ENCODE data around the gene PPP1R3A.
"Not testable (repeated sequence)": the region's sequence is repeated elsewhere in the genome, so short reads cannot be mapped to it uniquely, and the experiment has no call there.

The PPP1R3A gene

DNA sequence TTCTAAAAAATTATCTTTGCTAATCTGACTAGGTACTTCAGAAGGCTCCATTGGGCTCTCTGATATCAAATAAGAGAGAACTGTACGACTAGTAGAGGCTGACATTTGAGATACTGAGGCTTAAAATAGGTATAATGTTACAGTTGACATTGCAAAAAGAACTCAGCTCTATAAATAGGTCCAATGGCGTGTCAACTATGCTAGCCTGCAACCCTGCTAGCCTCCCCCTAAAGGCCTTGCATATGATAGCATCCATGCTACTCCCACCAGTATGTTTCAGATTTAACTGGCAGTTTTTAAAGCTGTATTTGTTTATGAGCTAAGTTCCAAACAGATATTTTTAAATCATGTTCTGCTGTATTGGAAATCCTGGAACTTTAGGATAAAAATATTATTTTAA, at the start of gene PPP1R3A:
TSS of gene PPP1R3A (minus strand) at position 64 of the 400 bp plus-strand sequence. CDS start at position 51, 13 bp downstream.
- Histone ChIP-seq H3K4me1 (ENCODE audit: control insufficient read depth, insufficient read depth, low read length) (no peaks in the 10 kb centered on the region), H3K27me3 (ENCODE audit: control insufficient read depth, insufficient read depth, low read length) (no peaks in the 10 kb centered on the region), H3K9ac (ENCODE audit: low read depth, low read length) (no peak within 1 kb of the TSS), H3K9me3 (ENCODE audit: control insufficient read depth, insufficient read depth, low read length) (no peaks in the 10 kb centered on the region), H3K36me3 (ENCODE audit: control insufficient read depth, insufficient read depth, low read length) (no peaks in the 10 kb centered on the region), H3K4me3 (ENCODE audit: low read depth, low read length) (no peak within 1 kb of the TSS), H3K27ac (ENCODE audit: low read depth, low read length) (no peak within 1 kb of the TSS)

DNA sequence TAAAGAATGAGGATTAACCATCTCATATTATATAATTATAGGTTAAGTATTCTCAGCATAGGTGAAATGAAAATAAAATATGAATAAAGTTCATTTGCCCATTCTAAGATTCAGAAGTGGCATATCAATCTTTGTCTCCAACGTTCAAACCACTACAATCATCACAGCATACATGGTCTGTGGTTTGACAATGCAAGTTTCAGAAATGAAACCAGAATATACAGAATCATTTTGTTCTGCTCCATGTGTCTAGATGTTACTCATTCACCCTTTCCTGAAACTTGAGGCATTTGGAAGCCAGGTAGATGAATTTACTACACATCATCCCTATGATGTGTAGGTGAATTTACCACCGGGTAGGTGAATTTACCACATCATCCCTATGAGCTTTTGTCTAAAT, 44.5 kb upstream of the PPP1R3A start:
- Histone ChIP-seq H3K4me1 (ENCODE audit: control insufficient read depth, insufficient read depth, low read length) (no peaks in the 10 kb centered on the region), H3K4me3 (ENCODE audit: low read depth, low read length) (no peak overlapping the region)

GRCh38 chr7:113959910-113960309, 41.1 kb upstream of the PPP1R3A start:
- no peaks in the 10 kb centered on the region for H3K36me3 ChIP-seq (ENCODE audit: control insufficient read depth, insufficient read depth, low read length)
- no peak overlapping the region for H3K4me3 ChIP-seq (ENCODE audit: low read depth, low read length)
- no peak overlapping the region for H3K27ac ChIP-seq (ENCODE audit: low read depth, low read length)
- H3K27me3 ChIP-seq (ENCODE audit: control insufficient read depth, insufficient read depth, low read length) = no peaks in the 10 kb centered on the region
- peaks cover 15% of the 10 kb centered on the region for H3K9me3 ChIP-seq (ENCODE audit: control insufficient read depth, insufficient read depth, low read length)
- H3K4me1 ChIP-seq (ENCODE audit: control insufficient read depth, insufficient read depth, low read length) = no peaks in the 10 kb centered on the region
- H3K9ac ChIP-seq (ENCODE audit: low read depth, low read length) = no peak overlapping the region

More for the DNA sequence above, 44.5 kb upstream of the PPP1R3A start:
- Histone ChIP-seq H3K27me3 (ENCODE audit: control insufficient read depth, insufficient read depth, low read length) (no peaks in the 10 kb centered on the region), H3K9ac (ENCODE audit: low read depth, low read length) (no peak overlapping the region), H3K27ac (ENCODE audit: low read depth, low read length) (no peak overlapping the region), H3K36me3 (ENCODE audit: control insufficient read depth, insufficient read depth, low read length) (no peaks in the 10 kb centered on the region), H3K9me3 (ENCODE audit: control insufficient read depth, insufficient read depth, low read length) (peaks cover 7% of the 10 kb centered on the region)

DNA sequence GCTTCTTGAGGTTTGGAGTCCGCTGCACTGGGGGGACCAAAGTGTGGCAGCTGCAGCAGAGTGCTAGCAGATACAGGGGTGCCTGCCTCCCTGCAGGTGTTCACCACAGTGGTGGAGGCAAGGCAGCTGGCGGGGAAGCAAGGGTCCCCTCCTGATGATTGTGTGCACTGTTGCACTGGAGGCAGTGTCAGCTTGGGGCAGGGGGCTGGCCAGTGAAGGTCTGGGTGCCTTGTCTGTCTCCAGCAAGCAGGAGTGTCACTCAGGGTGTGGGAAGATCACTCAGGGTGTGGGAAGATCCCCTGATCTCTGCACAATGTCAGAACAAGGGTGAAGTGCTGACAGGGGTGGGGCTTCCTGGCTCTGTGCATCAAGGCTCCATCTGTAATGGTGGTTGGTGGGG, 36.3 kb upstream of the PPP1R3A start:
- H3K9me3 ChIP-seq (ENCODE audit: control insufficient read depth, insufficient read depth, low read length) = peaks cover 26% of the 10 kb centered on the region
- no peaks in the 10 kb centered on the region for H3K4me1 ChIP-seq (ENCODE audit: control insufficient read depth, insufficient read depth, low read length)
- H3K36me3 ChIP-seq (ENCODE audit: control insufficient read depth, insufficient read depth, low read length) = no peaks in the 10 kb centered on the region
- no peak overlapping the region for H3K4me3 ChIP-seq (ENCODE audit: low read depth, low read length)
- no peak overlapping the region for H3K9ac ChIP-seq (ENCODE audit: low read depth, low read length)
- H3K27ac ChIP-seq (ENCODE audit: low read depth, low read length) = no peak overlapping the region
- H3K27me3 ChIP-seq (ENCODE audit: control insufficient read depth, insufficient read depth, low read length) = no peaks in the 10 kb centered on the region

DNA sequence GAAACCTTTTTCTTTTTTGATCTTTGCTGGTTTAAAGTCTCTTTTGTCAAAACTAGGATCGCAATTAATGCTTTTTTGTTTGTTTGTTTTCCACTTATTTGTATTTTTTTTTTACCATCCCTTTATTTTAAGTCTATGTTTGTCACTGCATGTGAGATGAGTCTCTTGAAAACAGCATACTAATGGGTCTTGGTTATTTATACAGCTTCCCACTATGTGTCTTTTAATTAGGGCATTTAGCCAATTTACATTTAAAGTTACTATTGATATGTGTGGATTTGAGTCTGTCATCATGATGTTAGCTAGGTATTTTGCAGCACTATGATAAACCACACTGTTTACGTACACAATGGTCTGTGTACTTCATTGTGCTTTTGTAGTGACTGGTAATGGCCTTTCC, 34.7 kb upstream of the PPP1R3A start:
- no peak overlapping the region for H3K9ac ChIP-seq (ENCODE audit: low read depth, low read length)
- H3K27me3 ChIP-seq (ENCODE audit: control insufficient read depth, insufficient read depth, low read length) = no peaks in the 10 kb centered on the region
- no peaks in the 10 kb centered on the region for H3K36me3 ChIP-seq (ENCODE audit: control insufficient read depth, insufficient read depth, low read length)
- no peaks in the 10 kb centered on the region for H3K4me1 ChIP-seq (ENCODE audit: control insufficient read depth, insufficient read depth, low read length)
- H3K4me3 ChIP-seq (ENCODE audit: low read depth, low read length) = no peak overlapping the region
- no peak overlapping the region for H3K27ac ChIP-seq (ENCODE audit: low read depth, low read length)
- H3K9me3 ChIP-seq (ENCODE audit: control insufficient read depth, insufficient read depth, low read length) = peaks cover 26% of the 10 kb centered on the region

- H3K36me3 ChIP-seq (ENCODE audit: control insufficient read depth, insufficient read depth, low read length) = no peaks in the 10 kb centered on the region
- H3K27me3 ChIP-seq (ENCODE audit: control insufficient read depth, insufficient read depth, low read length) = no peaks in the 10 kb centered on the region
- H3K4me1 ChIP-seq (ENCODE audit: control insufficient read depth, insufficient read depth, low read length) = no peaks in the 10 kb centered on the region
- no peaks in the 10 kb centered on the region for H3K9me3 ChIP-seq (ENCODE audit: control insufficient read depth, insufficient read depth, low read length)
- H3K4me3 ChIP-seq (ENCODE audit: low read depth, low read length) = no peak overlapping the region
- H3K9ac ChIP-seq (ENCODE audit: low read depth, low read length) = no peak overlapping the region
- H3K27ac ChIP-seq (ENCODE audit: low read depth, low read length) = no peak overlapping the region
These were observed 26.5 kb upstream of the PPP1R3A start for GRCh38 chr7:113945018-113945938.

DNA sequence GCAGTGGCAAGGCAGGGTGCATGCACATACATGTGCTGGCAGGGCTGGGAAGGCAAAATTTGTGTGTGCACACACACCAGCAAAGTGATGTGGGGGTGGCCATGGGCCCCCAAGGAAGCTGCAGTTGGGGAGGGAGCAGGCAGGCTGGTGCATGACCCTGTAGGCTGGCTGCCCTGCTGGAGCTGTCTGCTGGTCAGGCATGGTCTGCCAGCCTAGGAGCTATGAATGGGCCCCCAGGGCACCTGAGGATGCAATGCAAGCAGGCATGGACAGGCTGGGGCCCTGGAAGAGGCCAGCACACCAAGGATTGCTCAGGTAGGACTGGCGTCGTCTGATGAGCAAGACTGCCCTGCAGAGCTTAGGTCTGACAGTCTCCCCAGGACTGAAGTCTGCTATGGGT, 18.2 kb upstream of the PPP1R3A start:
- no peaks in the 10 kb centered on the region for H3K4me1 ChIP-seq (ENCODE audit: control insufficient read depth, insufficient read depth, low read length)

GRCh38 chr7:113936535-113936934, 17.7 kb upstream of the PPP1R3A start:
- Histone ChIP-seq H3K27me3 (ENCODE audit: control insufficient read depth, insufficient read depth, low read length) (no peaks in the 10 kb centered on the region), H3K4me1 (ENCODE audit: control insufficient read depth, insufficient read depth, low read length) (no peaks in the 10 kb centered on the region), H3K4me3 (ENCODE audit: low read depth, low read length) (no peak overlapping the region), H3K27ac (ENCODE audit: low read depth, low read length) (no peak overlapping the region), H3K9me3 (ENCODE audit: control insufficient read depth, insufficient read depth, low read length) (peaks cover under 1% of the 10 kb centered on the region; the same call in 1 of the 2 replicates), H3K36me3 (ENCODE audit: control insufficient read depth, insufficient read depth, low read length) (no peaks in the 10 kb centered on the region), H3K9ac (ENCODE audit: low read depth, low read length) (no peak overlapping the region)

More for the DNA sequence above, 18.2 kb upstream of the PPP1R3A start:
- no peak overlapping the region for H3K4me3 ChIP-seq (ENCODE audit: low read depth, low read length)
- H3K27me3 ChIP-seq (ENCODE audit: control insufficient read depth, insufficient read depth, low read length) = no peaks in the 10 kb centered on the region
- H3K27ac ChIP-seq (ENCODE audit: low read depth, low read length) = no peak overlapping the region
- H3K9ac ChIP-seq (ENCODE audit: low read depth, low read length) = no peak overlapping the region
- H3K9me3 ChIP-seq (ENCODE audit: control insufficient read depth, insufficient read depth, low read length) = no peaks in the 10 kb centered on the region
- no peaks in the 10 kb centered on the region for H3K36me3 ChIP-seq (ENCODE audit: control insufficient read depth, insufficient read depth, low read length)

DNA sequence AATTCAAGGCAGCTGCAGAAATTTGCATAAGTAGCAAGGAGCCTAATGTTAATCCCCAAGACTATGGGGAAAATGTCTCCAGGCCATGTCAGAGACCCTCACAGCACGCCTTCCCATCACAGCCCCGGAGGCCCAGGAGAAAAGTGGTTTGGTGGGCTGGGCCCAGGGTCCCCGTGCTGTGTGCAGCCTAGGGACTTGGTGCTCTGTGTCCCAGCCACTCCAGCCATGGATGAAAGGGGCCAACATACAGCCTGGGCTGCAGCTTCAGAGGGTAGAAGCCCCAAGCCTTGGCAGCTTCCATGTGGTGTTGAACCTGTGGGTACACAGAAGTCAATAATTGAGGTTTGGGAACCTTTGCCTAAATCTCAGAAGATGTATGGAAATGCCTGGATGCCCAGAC, 10.6 kb upstream of the PPP1R3A start:
- not testable (repeated sequence) for H3K9ac ChIP-seq (ENCODE audit: low read depth, low read length); H3K9me3 ChIP-seq (ENCODE audit: control insufficient read depth, insufficient read depth, low read length); H3K4me3 ChIP-seq (ENCODE audit: low read depth, low read length); H3K36me3 ChIP-seq (ENCODE audit: control insufficient read depth, insufficient read depth, low read length); H3K27me3 ChIP-seq (ENCODE audit: control insufficient read depth, insufficient read depth, low read length); H3K4me1 ChIP-seq (ENCODE audit: control insufficient read depth, insufficient read depth, low read length); H3K27ac ChIP-seq (ENCODE audit: low read depth, low read length)

DNA sequence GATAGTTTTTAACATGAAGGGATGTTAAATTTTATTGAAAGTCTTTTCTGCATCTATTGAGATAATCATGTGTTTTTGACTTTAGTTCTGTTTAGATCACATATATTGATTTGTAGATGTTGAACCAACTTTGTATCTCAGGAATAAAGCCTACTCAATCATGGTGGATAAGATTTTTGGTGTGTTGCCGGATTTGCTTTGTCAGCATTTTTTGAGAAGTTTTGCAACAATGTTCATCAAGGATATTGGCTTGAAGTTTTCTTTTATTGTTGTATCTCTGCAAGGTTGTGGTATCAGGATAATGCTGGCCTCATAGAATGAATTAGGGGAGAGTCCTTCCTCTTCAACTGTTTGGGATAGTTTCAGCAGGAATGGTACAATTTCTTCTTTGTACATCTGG, 9.3 kb upstream of the PPP1R3A start:
- H3K9me3 ChIP-seq (ENCODE audit: control insufficient read depth, insufficient read depth, low read length) = peaks cover 4% of the 10 kb centered on the region; the same call in 1 of the 2 replicates
- H3K27me3 ChIP-seq (ENCODE audit: control insufficient read depth, insufficient read depth, low read length) = no peaks in the 10 kb centered on the region
- H3K9ac ChIP-seq (ENCODE audit: low read depth, low read length) = no peak overlapping the region
- H3K27ac ChIP-seq (ENCODE audit: low read depth, low read length) = no peak overlapping the region
- no peak overlapping the region for H3K4me3 ChIP-seq (ENCODE audit: low read depth, low read length)
- H3K36me3 ChIP-seq (ENCODE audit: control insufficient read depth, insufficient read depth, low read length) = no peaks in the 10 kb centered on the region
- H3K4me1 ChIP-seq (ENCODE audit: control insufficient read depth, insufficient read depth, low read length) = no peaks in the 10 kb centered on the region

DNA sequence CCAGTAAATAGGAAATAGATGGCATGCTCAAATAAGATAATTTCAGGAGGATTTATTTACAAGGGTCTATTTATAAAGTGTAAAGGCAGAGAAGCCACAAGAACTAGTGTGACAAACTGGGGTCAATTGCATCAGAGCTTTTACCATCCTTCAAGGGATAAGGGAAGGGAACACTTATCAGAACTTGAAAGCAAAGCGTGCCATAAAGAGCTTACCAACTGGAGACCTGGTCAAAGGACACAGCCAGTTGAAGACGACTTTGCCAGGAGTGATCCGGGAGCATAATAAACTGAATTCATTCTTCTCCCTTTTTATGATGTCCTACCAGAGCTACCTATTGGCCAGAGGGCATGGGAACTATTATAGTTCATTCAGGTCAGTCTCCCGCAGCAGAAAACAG, 3.2 kb upstream of the PPP1R3A start:
- H3K4me3 ChIP-seq (ENCODE audit: low read depth, low read length) = no peak overlapping the region
- no peak overlapping the region for H3K9ac ChIP-seq (ENCODE audit: low read depth, low read length)
- no peaks in the 10 kb centered on the region for H3K27me3 ChIP-seq (ENCODE audit: control insufficient read depth, insufficient read depth, low read length)
- H3K27ac ChIP-seq (ENCODE audit: low read depth, low read length) = no peak overlapping the region
- H3K4me1 ChIP-seq (ENCODE audit: control insufficient read depth, insufficient read depth, low read length) = no peaks in the 10 kb centered on the region
- no peaks in the 10 kb centered on the region for H3K9me3 ChIP-seq (ENCODE audit: control insufficient read depth, insufficient read depth, low read length)
- no peaks in the 10 kb centered on the region for H3K36me3 ChIP-seq (ENCODE audit: control insufficient read depth, insufficient read depth, low read length)
